GM23248 (cell line): ENCODE data around the gene OTX2. TPM values are rescaled to one million over a fixed set of nuclear protein-coding genes. Genes with fewer than 3 reads are reported as not detected.

Source experiments
- DNase-seq: peaks from one replicate; pipeline ENCODE4 v3.0.0-alpha.2; 2015
- H2AFZ ChIP-seq: fragments of 200-600 bp; sonication (generic); 2 replicates; pipeline ENCODE4 v1.6.1; 2016; ENCODE audit warnings: antibody characterized with exemption
- H3F3A ChIP-seq: fragments of 200-600 bp; sonication (generic); 2 replicates; pipeline ENCODE4 v1.6.1; 2016; ENCODE audit warnings: mild to moderate bottlenecking, antibody characterized with exemption, mixed run types; ENCODE audit not compliant: insufficient read depth
- H3K27ac ChIP-seq: fragments of 200-600 bp; sonication (generic); 2 replicates; pipeline ENCODE4 v1.5.1; 2016; ENCODE audit warnings: mild to moderate bottlenecking
- H3K27me3 ChIP-seq: fragments of 200-600 bp; sonication (generic); replicated peaks from 2 replicates; pipeline ENCODE4 v1.6.1; 2016; ENCODE audit warnings: mild to moderate bottlenecking; ENCODE audit not compliant: insufficient read depth
- H3K36me3 ChIP-seq: fragments of 200-600 bp; sonication (generic); 2 replicates; pipeline ENCODE4 v1.6.1; 2016; ENCODE audit warnings: low read depth, mild to moderate bottlenecking
- H3K4me1 ChIP-seq: fragments of 200-600 bp; sonication (generic); 2 replicates; pipeline ENCODE4 v1.6.1; 2016; ENCODE audit warnings: mild to moderate bottlenecking; ENCODE audit not compliant: insufficient read depth
- H3K4me2 ChIP-seq: fragments of 200-600 bp; sonication (generic); one replicate; pipeline ENCODE4 v1.6.1; 2016; ENCODE audit warnings: mild to moderate bottlenecking; ENCODE audit not compliant: unreplicated experiment
- H3K4me3 ChIP-seq: fragments of 200-600 bp; sonication (generic); 2 replicates; pipeline ENCODE4 v1.5.1; 2016; ENCODE audit warnings: mild to moderate bottlenecking
- H3K79me2 ChIP-seq: fragments of 200-600 bp; sonication (generic); 2 replicates; pipeline ENCODE4 v1.6.1; 2016; ENCODE audit warnings: mild to moderate bottlenecking; ENCODE audit not compliant: insufficient read depth
- H3K9ac ChIP-seq: fragments of 200-600 bp; sonication (generic); 2 replicates; pipeline ENCODE4 v1.6.1; 2016; ENCODE audit warnings: mild to moderate bottlenecking
- H3K9me2 ChIP-seq: fragments of 200-600 bp; sonication (generic); 2 replicates; pipeline ENCODE4 v1.6.1; 2016; ENCODE audit warnings: mixed run types, mild to moderate bottlenecking, moderate library complexity; ENCODE audit not compliant: insufficient read depth
- H3K9me3 ChIP-seq: fragments of 200-600 bp; sonication (generic); one replicate; pipeline ENCODE4 v1.6.1; 2017; ENCODE audit warnings: low read depth
- H4K20me1 ChIP-seq: fragments of 200-600 bp; sonication (generic); 2 replicates; pipeline ENCODE4 v1.6.0; 2016; ENCODE audit not compliant: insufficient read depth
- EZH2 ChIP-seq: fragments of 200-600 bp; sonication (generic); IDR thresholded peaks from 2 replicates; pipeline ENCODE4 v1.6.1; 2018; ENCODE audit warnings: antibody characterized with exemption, mild to moderate bottlenecking; ENCODE audit not compliant: insufficient read depth, poor library complexity, severe bottlenecking
- EZH2phosphoT487 ChIP-seq: fragments of 200-600 bp; sonication (generic); IDR thresholded peaks from 2 replicates; pipeline ENCODE4 v1.6.1; 2018; ENCODE audit warnings: antibody characterized with exemption, moderate library complexity, mild to moderate bottlenecking, low read depth; ENCODE audit not compliant: insufficient read depth
- WGBS, 2 experiments: methylation state at CpG; one replicate each; pipeline ENCODE4 v1.1.6; 2015 to 2017; ENCODE audit warnings: low lambda C conversion rate in 2 of 2, low coverage in 1 of 2; ENCODE audit errors: missing lambda C conversion rate in 2 of 2; 5-methylcytosine and 5-hydroxymethylcytosine counted together
- in situ Hi-C: fragments of 300-500 bp; cut with MboI; formaldehyde crosslinking; loops from 2 replicates; pipeline ENCODE4 v1.15.0; 2020
- polyA plus RNA-seq: library from polyadenylated mRNA; unstranded; fragments of >200 nt; fragmentation: Nextera tagmentation; extraction: Ambion mirVana; gene quantifications from 2 replicates; pipeline ENCODE4 v1.2.1, GENCODE V29; 2016
- total RNA-seq: library from RNA; depleted of rRNA; stranded (reverse); fragments of >200 nt; shearing (Covaris generic); gene quantifications from 2 replicates; pipeline ENCODE4 v1.2.3, GENCODE V29; 2014

The OTX2 gene
- total and polyA plus RNA-seq, 2 experiments from 2014 or later, result not detected

DNA sequence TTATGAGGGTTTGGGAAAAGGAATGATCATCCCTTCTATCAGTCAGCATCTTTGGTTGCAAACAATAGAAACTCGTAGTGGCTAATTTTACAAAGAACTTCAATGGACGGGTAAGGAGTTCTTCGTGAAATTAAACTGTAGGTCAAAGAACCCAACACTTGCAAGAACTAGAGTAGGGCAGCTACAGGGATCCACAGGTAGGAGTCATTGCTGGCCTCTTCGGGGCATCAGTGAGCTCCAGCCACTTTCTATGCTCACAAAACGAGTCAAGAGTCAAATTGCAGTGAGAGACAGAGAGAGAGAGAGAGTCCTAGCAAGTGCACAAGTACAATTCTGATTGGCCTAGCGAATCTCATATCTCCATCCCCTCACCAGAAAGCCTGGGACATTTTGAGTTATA, 29.9 kb upstream of the OTX2 start:
- Histone ChIP-seq H2AFZ (no peak overlapping the region), H4K20me1 (no peaks in the 10 kb centered on the region), H3K9me3 (no peaks in the 10 kb centered on the region), H3K36me3 (no peaks in the 10 kb centered on the region), H3K4me2 (no peak overlapping the region), H3K9me2 (no peaks in the 10 kb centered on the region), H3K27me3 (no peaks in the 10 kb centered on the region), H3F3A (no peaks in the 10 kb centered on the region), H3K9ac (no peak overlapping the region), H3K79me2 (no peaks in the 10 kb centered on the region), H3K27ac (no peak overlapping the region), H3K4me3 (no peak overlapping the region), H3K4me1 (no peaks in the 10 kb centered on the region)
- in situ Hi-C loops, result no loop called here
- no peak for DNase-seq
- TF ChIP-seq EZH2 (no peak), EZH2phosphoT487 (no peak)
- 11 to 15% methylated on average over 6 of the region's 6 CpGs for WGBS, 2 experiments

GRCh38 chr14:56829151-56829550, 18.9 kb upstream of the OTX2 start:
- no peak for TF ChIP-seq EZH2phosphoT487
- no peak for TF ChIP-seq EZH2
- Histone ChIP-seq H3K27ac (no peak overlapping the region), H3K9me2 (no peaks in the 10 kb centered on the region), H3K79me2 (no peaks in the 10 kb centered on the region), H3F3A (no peaks in the 10 kb centered on the region), H3K4me2 (no peak overlapping the region), H3K4me3 (no peak overlapping the region), H4K20me1 (no peaks in the 10 kb centered on the region), H3K9me3 (no peaks in the 10 kb centered on the region), H3K36me3 (no peaks in the 10 kb centered on the region), H2AFZ (no peak overlapping the region), H3K9ac (no peak overlapping the region), H3K4me1 (no peaks in the 10 kb centered on the region), H3K27me3 (no peaks in the 10 kb centered on the region)
- DNase-seq, result no peak
- WGBS, 2 experiments, result 33 to 34% methylated on average over 4 of the region's 4 CpGs
- in situ Hi-C loops, result no loop called here

GRCh38 chr14:56826214-56826613, 15.9 kb upstream of the OTX2 start:
- H3K4me3 ChIP-seq, result no peak overlapping the region
- H3K9me3 ChIP-seq, result no peaks in the 10 kb centered on the region
- no peak for DNase-seq
- H2AFZ ChIP-seq, result no peak overlapping the region
- TF ChIP-seq EZH2phosphoT487 (no peak), EZH2 (no peak)
- 12 to 19% methylated on average over 4 of the region's 4 CpGs for WGBS, 2 experiments
- H3K27me3 ChIP-seq, result peaks cover 4% of the 10 kb centered on the region; the same call in 1 of the 2 replicates
- H3K9ac ChIP-seq, result no peak overlapping the region
- H3K36me3 ChIP-seq, result no peaks in the 10 kb centered on the region
- no peaks in the 10 kb centered on the region for H4K20me1 ChIP-seq
- H3K9me2 ChIP-seq, result no peaks in the 10 kb centered on the region
- no peak overlapping the region for H3K4me2 ChIP-seq
- H3F3A ChIP-seq, result no peaks in the 10 kb centered on the region
- in situ Hi-C loops, result no loop called here
- H3K4me1 ChIP-seq, result no peaks in the 10 kb centered on the region
- H3K79me2 ChIP-seq, result no peaks in the 10 kb centered on the region
- no peak overlapping the region for H3K27ac ChIP-seq

DNA sequence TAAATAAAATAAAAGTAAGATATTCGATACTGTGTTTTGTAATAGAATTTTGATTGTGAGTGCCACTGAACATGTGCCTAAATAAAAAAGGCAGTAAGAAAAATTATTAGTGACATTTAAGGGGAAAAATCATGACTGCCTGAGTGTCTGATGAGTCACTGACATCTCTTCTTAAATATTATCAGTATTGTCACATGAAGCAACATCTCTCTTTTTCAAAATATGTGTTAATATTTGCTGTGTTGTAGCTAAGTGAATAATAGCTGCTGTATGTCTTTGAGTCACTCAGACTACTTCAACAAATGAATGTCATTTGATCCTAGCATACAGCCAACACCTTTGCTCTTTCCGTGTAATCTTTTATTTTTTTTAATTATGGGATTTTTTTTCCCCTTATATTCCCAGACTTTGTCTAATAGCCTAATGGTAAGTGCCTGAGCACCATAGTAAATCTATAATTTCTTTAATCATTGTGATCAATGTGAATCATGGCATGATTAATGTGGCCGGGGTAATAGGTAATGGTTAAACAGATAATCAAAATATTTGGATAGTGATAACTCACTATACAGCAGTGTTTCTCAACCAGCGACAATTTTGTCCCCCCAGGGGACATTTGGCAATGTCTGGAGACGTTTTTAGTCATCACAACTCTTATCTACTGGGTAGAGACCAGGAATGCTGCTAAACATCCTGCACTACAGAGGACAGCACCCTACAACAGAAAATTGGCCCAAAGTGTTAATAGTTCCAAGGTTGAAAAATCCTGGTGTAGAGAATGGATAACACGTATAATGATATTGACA, 11.7 kb upstream of the OTX2 start:
- H2AFZ ChIP-seq, result no peak overlapping the region
- H3K36me3 ChIP-seq, result no peaks in the 10 kb centered on the region
- H4K20me1 ChIP-seq, result no peaks in the 10 kb centered on the region
- no peak for DNase-seq
- no peaks in the 10 kb centered on the region for H3K9me3 ChIP-seq
- in situ Hi-C loops, result no loop called here
- no peaks in the 10 kb centered on the region for H3K4me1 ChIP-seq
- H3F3A ChIP-seq, result no peaks in the 10 kb centered on the region
- H3K79me2 ChIP-seq, result no peaks in the 10 kb centered on the region
- 30 to 31% methylated on average over 6 of the region's 6 CpGs for WGBS, 2 experiments
- no peak overlapping the region for H3K9ac ChIP-seq
- H3K9me2 ChIP-seq, result no peaks in the 10 kb centered on the region
- H3K4me3 ChIP-seq, result no peak overlapping the region
- TF ChIP-seq EZH2 (no peak), EZH2phosphoT487 (no peak)
- H3K27me3 ChIP-seq, result peaks cover 16% of the 10 kb centered on the region; the same call in 1 of the 2 replicates
- H3K4me2 ChIP-seq, result no peak overlapping the region
- no peak overlapping the region for H3K27ac ChIP-seq
